ENCODE data around the gene LMO7. TPM values are rescaled to one million over a fixed set of nuclear protein-coding genes. Genes with fewer than 3 reads are reported as not detected.

LMO7 gene
- total RNA-seq, 1 donor from 2014 or later, result 60.8 TPM

GRCh38 chr13:75656425-75656989 lies 20.4 kb downstream of the LMO7 start:
- no peaks in the 10 kb centered on the region for H3K27me3 Mint-ChIP-seq (ENCODE audit: low read depth)
- H3K9me3 Mint-ChIP-seq, result peaks cover 7% of the 10 kb centered on the region
- H3K4me1 Mint-ChIP-seq, result peaks cover 8% of the 10 kb centered on the region
- TF ChIP-seq CTCF (IDR thresholded peaks at IDR 0.05; ENCODE audit: unreplicated experiment), result no peak
- no peak for DNase-seq (ENCODE audit: low spot score in 2 of 2, unreplicated experiment in 2 of 2)
- peaks cover 19% of the 10 kb centered on the region for H3K36me3 Mint-ChIP-seq
- no peak overlapping the region for H3K4me3 Mint-ChIP-seq
- H3K27ac Mint-ChIP-seq, result no peak overlapping the region

DNA sequence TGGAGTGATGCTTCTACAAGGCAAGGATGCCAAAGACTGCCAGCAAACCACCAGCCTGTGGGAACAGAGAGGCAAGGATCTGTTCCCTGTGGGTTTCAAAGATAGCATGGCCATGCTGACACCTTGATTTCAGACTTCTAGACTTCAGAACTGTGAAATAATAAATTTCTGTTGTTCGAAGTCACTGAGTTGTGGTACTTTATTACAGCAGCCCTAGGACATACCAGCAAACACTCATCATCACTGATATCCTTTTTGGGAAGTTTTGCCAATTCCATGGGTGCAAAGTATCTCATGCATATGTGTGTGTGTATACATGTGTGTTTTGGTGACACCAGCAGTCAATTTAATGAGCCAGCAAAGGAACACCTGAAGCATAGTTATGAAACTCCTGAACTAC lies 21.0 kb downstream of the LMO7 start:
- Mint-ChIP-seq H3K9me3 (peaks cover 7% of the 10 kb centered on the region), H3K4me1 (peaks cover 7% of the 10 kb centered on the region), H3K36me3 (peaks cover 19% of the 10 kb centered on the region), H3K4me3 (no peak overlapping the region), H3K27ac (no peak overlapping the region), H3K27me3 (ENCODE audit: low read depth) (no peaks in the 10 kb centered on the region)
- no peak for TF ChIP-seq CTCF (IDR thresholded peaks at IDR 0.05; ENCODE audit: unreplicated experiment)
- DNase-seq (ENCODE audit: low spot score in 2 of 2, unreplicated experiment in 2 of 2), result no peak

GRCh38 chr13:75660694-75661093 lies 24.6 kb downstream of the LMO7 start:
- peaks cover 20% of the 10 kb centered on the region for H3K36me3 Mint-ChIP-seq
- H3K27ac Mint-ChIP-seq, result no peak overlapping the region
- no peaks in the 10 kb centered on the region for H3K27me3 Mint-ChIP-seq (ENCODE audit: low read depth)
- H3K9me3 Mint-ChIP-seq, result peaks cover 13% of the 10 kb centered on the region
- no peak overlapping the region for H3K4me3 Mint-ChIP-seq
- H3K4me1 Mint-ChIP-seq, result no peaks in the 10 kb centered on the region
- no peak for TF ChIP-seq CTCF (IDR thresholded peaks at IDR 0.05; ENCODE audit: unreplicated experiment)
- no peak for DNase-seq (ENCODE audit: low spot score in 2 of 2, unreplicated experiment in 2 of 2)

GRCh38 chr13:75661443-75661842 lies 25.3 kb downstream of the LMO7 start:
- no peak for DNase-seq (ENCODE audit: low spot score in 2 of 2, unreplicated experiment in 2 of 2)
- TF ChIP-seq CTCF (IDR thresholded peaks at IDR 0.05; ENCODE audit: unreplicated experiment), result no peak
- Mint-ChIP-seq H3K27me3 (ENCODE audit: low read depth) (no peaks in the 10 kb centered on the region), H3K9me3 (peaks cover 15% of the 10 kb centered on the region), H3K4me1 (no peaks in the 10 kb centered on the region), H3K27ac (no peak overlapping the region), H3K4me3 (no peak overlapping the region), H3K36me3 (peaks cover 21% of the 10 kb centered on the region)

GRCh38 chr13:75666646-75667351 lies 30.7 kb downstream of the LMO7 start:
- H3K4me1 Mint-ChIP-seq, result no peaks in the 10 kb centered on the region
- TF ChIP-seq CTCF (IDR thresholded peaks at IDR 0.05; ENCODE audit: unreplicated experiment), result no peak
- H3K4me3 Mint-ChIP-seq, result no peak overlapping the region
- peaks cover 20% of the 10 kb centered on the region for H3K9me3 Mint-ChIP-seq
- no peaks in the 10 kb centered on the region for H3K27me3 Mint-ChIP-seq (ENCODE audit: low read depth)
- no peak overlapping the region for H3K27ac Mint-ChIP-seq
- H3K36me3 Mint-ChIP-seq, result peaks cover 17% of the 10 kb centered on the region
- no peak for DNase-seq (ENCODE audit: low spot score in 2 of 2, unreplicated experiment in 2 of 2)

All from mesothelial cell of epicardium (in vitro differentiated cells).